22Rv1 (cell line): ENCODE measurements around the gene MAST2.

Experiments used
- ZFX ChIP-seq: fragments of 450-650 bp; IDR thresholded peaks from 2 replicates; pipeline ENCODE4 v1.6.1; 2017; ENCODE audit warnings: antibody characterized with exemption, borderline replicate concordance
- TF ChIP-seq, protein P1 (sequence below): fragments of 450-650 bp; IDR thresholded peaks from 2 replicates; pipeline ENCODE4 v1.5.1; 2017; ENCODE audit warnings: mild to moderate bottlenecking

- TF ChIP-seq, protein P1, sequence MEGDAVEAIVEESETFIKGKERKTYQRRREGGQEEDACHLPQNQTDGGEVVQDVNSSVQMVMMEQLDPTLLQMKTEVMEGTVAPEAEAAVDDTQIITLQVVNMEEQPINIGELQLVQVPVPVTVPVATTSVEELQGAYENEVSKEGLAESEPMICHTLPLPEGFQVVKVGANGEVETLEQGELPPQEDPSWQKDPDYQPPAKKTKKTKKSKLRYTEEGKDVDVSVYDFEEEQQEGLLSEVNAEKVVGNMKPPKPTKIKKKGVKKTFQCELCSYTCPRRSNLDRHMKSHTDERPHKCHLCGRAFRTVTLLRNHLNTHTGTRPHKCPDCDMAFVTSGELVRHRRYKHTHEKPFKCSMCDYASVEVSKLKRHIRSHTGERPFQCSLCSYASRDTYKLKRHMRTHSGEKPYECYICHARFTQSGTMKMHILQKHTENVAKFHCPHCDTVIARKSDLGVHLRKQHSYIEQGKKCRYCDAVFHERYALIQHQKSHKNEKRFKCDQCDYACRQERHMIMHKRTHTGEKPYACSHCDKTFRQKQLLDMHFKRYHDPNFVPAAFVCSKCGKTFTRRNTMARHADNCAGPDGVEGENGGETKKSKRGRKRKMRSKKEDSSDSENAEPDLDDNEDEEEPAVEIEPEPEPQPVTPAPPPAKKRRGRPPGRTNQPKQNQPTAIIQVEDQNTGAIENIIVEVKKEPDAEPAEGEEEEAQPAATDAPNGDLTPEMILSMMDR: no peak
- TF ChIP-seq ZFX: no peak
These were observed 238.6 kb downstream of the MAST2 start for GRCh38 chr1:46041974-46042373.
